Stimulated activated CD4-positive, alpha-beta T cell treated with anti-CD3 and anti-CD28 coated beads, Interleukin-4, amount 100 ng/mL, for 48 hours (primary cell): ENCODE measurements around the gene TSPYL1.
"Not testable (repeated sequence)": the region's sequence is repeated elsewhere in the genome, so short reads cannot be mapped to it uniquely, and the experiment has no call there.

Source experiments
- DNase-seq, 2 donors: peaks; one replicate each; pipeline ENCODE4 v3.0.0-alpha.2; 2020; ENCODE audit warnings: low read depth in 2 of 2

Gene TSPYL1

DNA sequence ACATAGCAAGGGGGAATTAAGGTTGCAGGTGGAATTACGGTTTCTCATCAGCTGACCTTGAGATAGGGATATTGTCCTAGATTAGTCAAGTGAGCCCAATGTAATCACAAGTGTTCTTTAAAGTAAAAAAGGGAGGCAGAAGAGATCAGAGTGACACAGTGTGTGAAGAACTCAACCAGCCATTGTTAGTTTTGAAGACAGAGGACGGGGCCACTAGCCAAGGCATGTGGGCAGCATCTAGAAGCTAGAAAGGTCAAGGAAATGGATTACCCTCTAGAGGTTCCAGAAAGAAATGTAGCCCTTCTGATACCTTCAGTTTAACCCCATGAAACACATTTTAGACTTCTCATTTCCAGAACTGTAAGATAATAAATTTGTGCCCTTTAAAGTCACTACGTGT, 18.5 kb upstream of the TSPYL1 start:
- no peak for DNase-seq

GRCh38 chr6:116292553-116292952, 12.8 kb upstream of the TSPYL1 start:
- DNase-seq: no peak

DNA sequence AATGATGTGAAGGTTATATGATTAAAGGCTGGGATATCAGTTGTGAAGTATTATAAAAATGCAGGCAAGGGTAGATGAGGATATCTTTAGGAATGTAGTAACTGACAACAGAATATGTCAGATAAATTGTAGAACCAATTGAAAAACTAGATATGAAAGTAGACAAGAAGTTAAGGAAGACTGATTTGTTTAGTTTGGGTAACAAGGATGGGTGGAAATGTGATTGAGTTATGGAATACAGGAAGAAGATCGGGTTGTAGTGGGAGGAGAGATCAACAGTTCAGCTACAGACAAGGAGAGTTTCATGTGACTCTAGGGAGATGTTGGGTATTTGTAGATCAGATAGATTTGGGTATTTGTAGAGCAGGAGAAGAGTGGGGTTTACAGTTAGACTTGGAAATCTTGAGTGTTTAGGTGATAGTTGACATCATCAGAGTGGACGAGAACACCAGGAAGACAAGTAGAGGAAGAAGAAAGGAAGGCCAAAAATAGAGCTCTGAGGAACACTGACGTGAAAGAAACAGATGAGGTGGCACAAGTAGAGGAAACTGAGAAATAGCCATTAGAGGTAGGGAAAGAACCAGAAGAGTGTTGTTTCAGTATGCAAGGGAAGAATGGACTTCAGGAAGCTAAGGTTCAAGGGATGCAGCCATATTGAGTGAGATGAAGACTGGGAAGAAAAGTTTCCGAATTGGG, 12.1 kb upstream of the TSPYL1 start:
- DNase-seq: no peak

DNA sequence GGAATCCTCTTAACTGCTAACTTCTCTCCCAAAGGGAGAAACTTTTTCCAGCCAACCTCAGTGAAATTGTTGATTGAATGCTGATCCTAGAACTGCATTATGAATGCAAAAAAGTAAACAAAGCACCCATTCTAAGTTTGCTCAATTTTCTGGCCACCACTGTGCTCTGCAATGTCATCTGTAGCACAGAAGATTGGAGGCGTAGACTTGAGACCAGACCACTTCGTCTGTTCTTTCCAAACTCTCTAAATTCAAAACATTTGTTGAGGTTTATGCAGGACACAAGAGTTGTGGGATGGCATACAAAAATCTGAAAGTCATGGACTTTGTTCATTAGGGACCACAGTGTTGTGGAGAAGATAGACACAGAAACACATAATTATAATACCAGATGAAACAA, 11.1 kb upstream of the TSPYL1 start:
- DNase-seq: no peak

DNA sequence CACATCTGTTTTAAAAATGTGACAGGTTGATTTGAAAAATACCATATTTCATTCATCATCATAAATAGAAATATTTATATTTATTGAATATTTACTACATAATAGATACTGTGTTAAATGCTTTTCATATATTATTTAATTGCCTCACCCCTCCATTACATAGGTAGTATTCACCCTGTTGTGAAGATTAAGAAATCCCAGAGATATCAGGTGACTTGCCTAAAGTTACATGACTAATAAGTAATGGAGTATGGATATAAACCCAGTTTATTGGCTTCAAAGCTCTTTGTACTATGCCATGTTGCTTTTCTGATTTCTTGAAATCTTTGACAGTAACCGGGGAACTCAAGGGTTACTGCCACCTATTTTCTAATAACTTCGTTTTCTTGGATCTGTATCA, 10.1 kb upstream of the TSPYL1 start:
- DNase-seq: no peak

- no peak for DNase-seq
Observed at GRCh38 chr6:116287689-116288282, 8.1 kb upstream of the TSPYL1 start.

GRCh38 chr6:116286773-116287358, 7.1 kb upstream of the TSPYL1 start:
- no peak for DNase-seq

- not testable (repeated sequence) for DNase-seq
Observed at GRCh38 chr6:116284984-116285383, 5.3 kb upstream of the TSPYL1 start.

DNA sequence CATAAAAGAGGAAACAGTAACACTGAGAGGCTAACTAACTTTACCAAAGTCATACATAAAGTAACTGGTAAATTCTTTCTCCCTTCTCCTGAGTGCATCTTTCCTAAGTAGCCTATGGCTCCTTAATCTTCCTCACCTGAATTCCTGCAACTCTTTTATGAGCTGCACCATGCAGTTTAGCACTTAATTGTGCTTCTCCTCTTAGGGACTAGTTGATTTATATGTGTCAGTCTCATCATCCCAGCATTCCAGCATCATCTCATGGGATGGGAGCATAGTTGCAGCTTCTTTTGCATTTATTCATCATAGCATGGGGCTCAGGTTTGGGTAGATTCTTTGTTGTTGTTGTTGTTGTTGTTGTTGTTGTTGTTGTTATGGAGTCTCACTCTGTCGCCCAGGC, 3.5 kb upstream of the TSPYL1 start:
- DNase-seq: no peak

GRCh38 chr6:116282698-116283097, 3.0 kb upstream of the TSPYL1 start:
- DNase-seq: no peak

DNA sequence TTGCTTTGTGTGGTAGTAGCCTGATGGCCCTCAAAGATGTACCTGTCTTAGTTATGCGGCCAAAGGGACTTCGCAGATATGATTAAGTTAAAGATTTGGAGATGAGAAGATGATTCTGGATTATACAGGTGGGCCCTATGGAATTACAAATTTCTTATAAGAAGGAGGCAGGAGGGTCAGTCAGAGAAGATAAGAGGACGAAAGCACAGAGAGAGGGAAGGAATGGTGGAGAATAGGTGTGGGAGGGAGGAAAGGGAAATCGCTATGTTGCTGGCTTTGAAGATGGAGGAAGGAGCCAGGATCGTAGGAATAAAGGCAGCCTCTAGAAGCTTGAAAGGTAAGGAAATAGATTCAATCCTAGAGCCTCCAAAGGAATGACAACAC, 1.2 kb upstream of the TSPYL1 start:
- DNase-seq: no peak

GRCh38 chr6:116280161-116280932, 617 bp upstream of the TSPYL1 start:
- no peak for DNase-seq

- no peak for DNase-seq
Observed at GRCh38 chr6:116278854-116279231, 887 bp downstream of the TSPYL1 start.

- no peak for DNase-seq
Observed at GRCh38 chr6:116278481-116278829, 1.3 kb downstream of the TSPYL1 start.

DNA sequence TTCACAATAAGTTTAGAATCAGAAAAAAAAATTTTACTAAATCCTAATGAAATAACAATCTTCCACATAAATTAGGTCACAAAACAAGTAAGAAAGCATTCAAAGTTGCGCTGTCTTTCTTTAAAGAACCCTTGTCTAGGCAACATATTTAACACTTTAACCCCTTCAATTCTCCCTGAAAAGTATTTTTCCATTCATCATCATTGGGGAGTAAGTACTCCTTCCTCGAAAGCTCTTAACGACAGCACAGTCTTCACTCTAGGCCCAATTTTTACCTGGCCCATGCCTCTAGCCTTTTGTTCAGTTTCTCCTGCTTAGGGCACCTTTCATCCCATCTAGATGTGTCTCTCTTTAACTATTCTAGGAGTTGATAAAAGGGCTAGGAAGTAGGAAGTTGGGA, 2.6 kb downstream of the TSPYL1 start:
- no peak for DNase-seq

- no peak for DNase-seq
Observed at GRCh38 chr6:116271149-116271708, 8.5 kb downstream of the TSPYL1 start.

DNA sequence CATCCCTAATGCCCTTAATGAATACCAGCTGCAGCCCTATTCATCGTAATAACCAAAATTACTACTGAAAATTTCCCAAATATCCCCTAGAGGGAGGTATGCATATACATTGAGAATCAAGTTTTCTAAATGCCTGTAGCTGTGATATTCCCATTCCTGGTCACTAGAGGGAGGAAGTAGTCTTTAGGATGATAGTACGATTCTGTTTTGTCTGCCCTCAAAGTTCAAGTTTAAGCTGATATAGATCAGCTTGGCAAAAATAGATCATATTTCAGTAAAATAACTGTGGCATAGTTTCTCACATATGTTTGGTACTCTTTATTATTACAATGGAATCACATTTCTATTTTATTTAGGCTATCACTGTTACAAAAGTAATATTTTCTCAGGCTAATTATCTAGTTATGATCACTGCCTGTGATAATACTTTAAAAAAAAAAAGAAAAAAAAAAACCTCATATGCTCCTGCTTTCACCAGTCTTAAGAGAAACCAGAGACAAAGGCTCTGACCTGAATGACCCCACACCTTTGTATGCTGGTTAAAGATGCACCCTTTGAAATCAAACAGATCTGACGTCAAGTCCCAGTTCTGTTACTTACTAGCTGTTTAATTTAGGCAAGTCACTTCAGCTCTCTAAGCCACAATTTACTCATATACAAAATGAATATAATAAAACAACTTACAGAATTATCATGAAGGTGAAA, 11.0 kb downstream of the TSPYL1 start:
- DNase-seq: no peak

DNA sequence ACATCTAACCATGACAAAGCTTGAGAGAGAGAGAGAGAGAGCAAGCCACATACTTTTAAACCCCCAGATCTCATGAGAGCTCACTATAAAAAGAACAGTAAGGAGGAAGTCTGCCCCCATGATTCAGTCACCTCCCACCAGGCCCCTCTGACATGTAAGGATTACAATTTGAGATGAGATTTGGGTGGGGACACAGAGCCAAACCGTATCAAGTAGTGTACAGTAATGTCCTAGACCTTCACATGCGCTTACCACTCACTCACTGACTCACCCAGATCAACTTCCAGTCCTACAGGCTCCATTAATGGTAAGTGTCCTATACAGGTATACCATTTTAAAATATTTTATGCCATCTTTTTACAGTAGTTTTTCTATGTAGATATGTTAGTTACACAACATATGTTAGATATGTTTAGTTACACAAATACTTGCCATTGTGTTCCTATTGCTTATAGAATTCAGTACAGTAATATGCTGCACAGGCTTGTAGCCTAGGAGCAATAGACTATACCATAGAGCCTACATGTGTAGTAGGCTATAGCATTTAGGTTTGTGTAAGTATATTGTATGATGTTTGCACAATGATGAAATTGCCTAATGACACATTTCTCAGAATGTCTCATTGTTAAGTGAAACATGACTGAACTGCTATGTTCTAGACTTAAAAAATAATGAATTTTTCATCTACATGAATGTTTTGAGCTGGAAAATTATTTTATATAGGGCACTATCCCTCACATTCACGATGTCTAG, 11.7 kb downstream of the TSPYL1 start:
- no peak for DNase-seq

GRCh38 chr6:116266803-116267202, 12.9 kb downstream of the TSPYL1 start:
- no peak for DNase-seq

DNA sequence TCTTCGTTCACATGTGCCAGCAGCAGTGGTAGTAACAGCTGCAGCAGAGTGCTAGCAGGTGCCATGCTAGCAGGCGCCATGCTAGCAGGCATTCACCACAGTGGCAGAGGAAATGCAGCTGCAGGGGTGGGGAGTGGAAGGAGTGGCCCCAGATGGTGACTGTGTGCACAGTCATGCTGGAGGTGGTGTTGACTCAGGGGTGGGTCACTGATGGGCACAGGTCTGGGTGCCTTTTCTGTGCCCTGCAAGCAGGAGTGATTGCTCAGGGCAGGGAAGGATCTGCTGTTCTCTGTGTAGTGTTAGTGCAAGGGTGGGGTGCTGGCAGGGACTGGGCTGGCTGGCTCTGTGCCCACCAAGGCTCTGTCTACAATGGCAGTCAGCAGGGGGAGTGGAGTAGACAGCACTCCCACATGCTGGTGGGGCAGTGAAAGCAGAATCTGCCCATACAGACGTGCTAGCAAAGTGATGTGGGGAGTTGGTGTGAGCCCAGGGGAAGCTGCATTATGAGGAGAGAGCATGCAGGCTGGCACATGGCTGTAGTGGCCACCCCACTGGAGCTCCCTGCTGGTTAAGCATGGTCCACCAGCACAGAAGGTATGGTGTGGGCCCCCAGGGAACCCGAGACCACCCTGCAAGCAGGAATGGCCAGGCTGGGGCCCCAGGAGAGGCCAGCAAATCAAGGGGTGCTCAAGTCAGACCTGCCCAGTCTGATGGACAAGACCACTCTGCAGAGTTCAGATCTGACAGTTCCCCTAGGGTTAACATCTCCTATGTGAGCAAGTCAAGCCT, 14.5 kb downstream of the TSPYL1 start:
- no peak for DNase-seq
